GM21447 (cell line): ENCODE results near the gene CYP19A1.
"Not testable (repeated sequence)": the region's sequence is repeated elsewhere in the genome, so short reads cannot be mapped to it uniquely, and the experiment has no call there.

Experiments used
- ATAC-seq: cut with Tn5 transposase; IDR thresholded peaks from one replicate; pipeline ENCODE4 v1.9.1; 2021; ENCODE audit not compliant: unreplicated experiment

The CYP19A1 gene

DNA sequence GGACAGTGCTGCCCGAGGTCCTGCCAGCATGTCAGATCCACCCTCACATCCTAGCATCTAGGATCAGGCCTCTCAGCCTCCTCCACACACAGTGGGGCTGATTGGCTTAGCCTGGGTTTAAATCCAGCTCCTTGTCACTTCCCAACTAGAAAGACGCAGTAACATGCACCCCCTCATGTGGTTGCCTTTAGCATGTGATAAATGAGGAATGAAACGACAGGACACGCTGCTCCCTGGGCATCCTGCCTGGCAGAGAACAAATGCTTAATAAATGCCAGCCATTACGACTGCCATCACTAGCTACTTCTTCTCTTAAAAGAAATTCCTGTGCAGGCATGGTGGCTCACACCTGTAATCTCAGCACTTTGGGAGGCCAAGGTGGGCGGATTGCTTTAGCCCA, 149.6 kb downstream of the CYP19A1 start:
- not testable (repeated sequence) for ATAC-seq

DNA sequence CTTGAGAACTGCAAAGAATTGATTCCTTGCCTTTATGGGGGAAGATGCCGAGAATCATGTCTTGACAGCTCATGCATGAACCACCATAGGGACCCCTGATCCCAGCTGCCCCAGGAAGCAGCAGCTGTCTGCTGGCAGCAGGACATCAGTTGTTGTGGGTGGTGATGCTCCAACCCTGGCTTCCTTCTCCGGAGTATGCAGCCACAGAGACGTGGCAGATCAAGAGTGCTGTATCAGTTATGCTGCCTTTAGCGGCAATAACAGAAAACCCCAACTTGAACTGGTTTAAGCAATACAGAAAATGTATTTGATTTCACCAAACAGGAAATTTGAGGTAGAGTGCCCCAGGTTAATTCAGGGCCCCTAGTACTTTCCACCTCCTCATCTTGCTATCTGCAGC, 151.5 kb downstream of the CYP19A1 start:
- ATAC-seq, result no peak

DNA sequence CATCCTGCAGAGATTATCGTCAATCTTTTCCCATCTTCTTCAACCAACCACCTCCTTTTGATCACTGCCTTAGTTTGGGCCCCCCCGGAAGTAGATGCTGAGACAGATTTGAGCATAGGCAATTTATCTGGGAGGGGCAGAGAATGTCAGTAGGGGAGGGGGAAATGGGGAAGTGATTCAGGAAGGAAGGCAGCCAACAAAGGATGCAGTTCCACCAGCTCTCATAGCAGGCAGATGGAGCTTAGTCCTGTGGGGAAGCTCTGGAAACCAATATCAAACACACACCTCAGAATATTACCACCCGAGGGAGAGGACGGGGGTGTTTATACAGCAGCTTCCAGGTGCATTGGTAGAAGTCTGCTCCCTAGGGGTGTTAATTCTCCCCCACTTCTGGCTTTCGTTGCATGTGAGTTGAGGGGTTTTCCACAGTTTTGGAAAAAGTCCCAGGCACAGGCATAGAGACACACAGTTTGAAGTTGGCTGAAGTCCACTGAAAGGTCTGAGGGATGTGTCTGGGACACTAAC, 152.2 kb downstream of the CYP19A1 start:
- no peak for ATAC-seq

DNA sequence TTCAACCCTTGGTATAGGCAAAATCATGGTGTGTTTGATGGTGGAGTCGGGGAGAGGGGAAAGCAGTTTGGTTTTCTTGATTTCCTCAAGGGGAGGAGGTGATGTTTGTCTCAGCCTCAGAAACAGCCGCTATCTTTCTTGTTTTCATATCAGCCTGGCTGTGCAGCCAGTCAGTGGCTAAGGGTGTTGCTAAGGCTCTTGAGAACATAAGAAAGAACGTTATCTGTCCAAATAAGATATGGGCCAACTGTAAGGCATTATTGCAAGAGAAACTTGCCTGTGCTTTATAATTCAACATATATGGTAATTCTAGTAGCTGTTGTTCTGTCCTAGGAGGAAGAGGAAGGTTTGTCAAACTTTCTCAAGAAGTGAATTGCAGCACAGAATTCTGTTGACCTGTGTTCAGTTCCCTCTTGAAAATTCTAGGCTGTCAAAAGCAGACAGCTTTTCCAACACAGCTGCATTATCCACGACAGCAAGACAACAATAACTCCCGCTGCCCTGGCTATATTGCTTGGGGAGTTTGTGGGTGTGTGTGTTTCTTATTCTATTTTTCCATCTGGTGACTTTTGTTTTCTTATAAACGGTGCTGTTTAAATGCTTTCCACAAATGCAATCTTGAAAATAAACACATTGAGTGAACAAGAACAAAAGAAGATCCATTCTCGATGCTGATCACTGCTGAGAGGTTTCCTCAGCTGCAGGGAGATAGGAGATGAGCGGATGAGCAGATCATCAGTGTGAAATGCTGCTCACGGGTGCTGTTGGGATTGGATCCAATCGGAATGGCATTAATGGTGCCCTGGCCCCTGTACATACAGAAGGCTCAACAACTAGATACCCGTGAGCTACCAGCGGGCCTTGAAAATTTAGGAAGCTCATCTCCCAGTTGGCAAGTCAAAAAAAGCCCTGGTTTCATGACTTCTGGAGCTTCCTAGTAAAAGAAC, 152.9 kb downstream of the CYP19A1 start:
- ATAC-seq, result no peak

DNA sequence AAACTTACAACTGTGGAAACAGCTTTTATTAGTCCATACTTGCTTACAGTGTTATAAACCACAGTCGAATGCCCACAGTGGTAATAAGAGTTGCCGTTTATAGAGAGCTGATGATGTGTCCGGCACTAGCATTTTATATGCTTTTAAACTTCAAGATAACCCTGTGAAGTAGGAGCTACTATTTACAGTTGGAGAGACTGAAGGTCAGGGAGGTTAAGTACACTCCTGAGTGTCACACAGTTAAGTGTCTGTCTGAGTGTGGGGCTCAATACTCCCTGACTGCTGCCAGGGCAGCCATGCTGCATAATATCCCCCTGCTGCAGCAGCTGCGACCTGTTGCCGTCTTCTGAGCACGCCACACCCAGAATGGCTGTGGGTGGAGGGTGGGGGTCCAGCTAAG, 153.8 kb downstream of the CYP19A1 start:
- ATAC-seq, result no peak

DNA sequence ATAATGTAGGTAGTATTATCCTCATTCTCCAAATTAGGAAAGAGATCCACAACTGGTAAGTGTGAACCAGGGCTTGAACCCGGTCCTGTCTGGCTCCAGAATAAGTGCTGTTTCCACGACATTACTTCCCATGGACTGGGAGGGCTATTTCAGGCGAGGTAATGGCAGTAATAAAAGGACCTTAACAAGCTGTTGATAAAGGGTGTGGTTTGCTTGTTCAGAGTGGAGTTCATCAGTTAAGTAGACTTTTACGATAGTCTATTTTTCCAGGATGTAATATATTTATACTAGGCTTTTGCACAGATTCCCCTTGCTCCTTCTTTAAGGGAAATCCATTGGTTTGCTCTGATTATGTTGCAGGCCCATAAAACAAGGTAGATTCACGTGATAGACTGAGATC, 155.3 kb downstream of the CYP19A1 start:
- no peak for ATAC-seq

DNA sequence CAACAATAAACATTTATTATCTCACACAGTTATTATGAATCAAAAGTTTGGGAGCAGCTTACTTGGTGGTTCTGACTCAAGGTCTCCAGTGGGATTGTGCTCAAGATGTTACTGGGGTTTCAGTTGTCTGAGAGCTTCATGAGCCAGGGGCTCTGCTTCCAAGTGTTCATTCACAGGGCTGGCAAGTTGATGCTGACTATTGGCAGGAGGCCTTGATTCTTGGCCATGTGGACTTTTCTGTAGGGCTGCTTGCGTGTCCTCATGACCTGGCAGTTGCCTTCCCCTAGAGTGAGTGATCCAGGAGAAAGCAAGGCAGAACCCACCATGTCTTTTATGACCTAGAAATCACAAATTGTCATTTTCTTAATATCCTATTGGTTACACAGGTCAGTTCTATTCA, 156.5 kb downstream of the CYP19A1 start:
- no peak for ATAC-seq

DNA sequence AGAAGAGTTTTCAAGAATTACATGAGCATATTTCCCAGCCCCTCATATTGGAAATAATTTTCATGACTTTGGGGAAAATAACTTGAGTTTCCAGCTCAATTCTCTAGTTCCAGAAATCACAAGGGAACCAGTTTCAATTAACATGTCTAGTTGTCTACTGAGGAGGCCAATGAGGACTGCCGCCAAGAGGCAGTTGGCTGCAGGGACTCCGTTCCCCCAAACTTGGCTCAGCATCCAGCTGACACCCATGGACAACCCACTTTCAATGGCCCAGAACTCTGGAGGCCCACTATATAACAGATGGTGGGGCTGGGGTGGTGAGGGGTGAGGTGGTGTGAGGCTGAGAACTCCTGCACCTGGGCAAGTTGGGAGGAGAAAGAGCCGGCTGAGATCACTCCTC, 157.2 kb downstream of the CYP19A1 start:
- no peak for ATAC-seq

DNA sequence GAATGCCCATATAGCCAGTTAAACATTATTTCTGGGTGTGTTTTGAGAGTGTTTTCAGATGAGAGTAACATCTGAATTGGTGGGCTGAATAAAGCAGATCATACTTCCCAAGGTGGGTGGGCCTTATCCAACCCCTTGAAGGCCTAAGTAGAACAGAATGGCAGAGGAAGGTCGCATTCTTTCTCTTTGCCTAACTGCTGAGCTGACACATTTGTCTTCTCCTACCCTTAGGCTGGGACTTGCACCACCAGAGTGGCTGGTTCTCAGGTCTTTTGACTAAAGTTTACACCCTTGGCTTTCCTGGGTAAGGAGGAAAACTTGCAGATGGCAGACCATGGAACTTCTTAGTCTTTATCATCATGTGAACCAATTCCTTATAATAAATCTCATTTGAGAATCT, 157.9 kb downstream of the CYP19A1 start:
- no peak for ATAC-seq

DNA sequence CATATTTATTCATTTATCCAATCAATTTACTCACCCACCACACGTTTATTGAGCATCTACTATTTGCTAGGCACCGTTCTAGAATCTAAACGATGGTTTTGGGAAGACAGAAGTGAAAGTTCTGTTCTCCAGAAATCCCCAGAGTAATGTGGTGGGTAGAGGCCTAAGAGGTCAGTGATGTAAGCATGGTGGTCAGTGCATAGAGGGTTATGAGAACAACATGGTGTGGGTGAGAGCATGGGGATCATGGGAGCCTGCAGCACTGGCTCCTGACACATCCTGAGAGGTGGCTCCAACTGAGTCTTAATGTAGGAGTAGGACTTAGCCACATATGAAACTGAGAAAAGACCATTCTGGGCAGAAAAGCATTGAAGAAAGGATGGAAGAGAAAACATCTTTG, 158.4 kb downstream of the CYP19A1 start:
- no peak for ATAC-seq

DNA sequence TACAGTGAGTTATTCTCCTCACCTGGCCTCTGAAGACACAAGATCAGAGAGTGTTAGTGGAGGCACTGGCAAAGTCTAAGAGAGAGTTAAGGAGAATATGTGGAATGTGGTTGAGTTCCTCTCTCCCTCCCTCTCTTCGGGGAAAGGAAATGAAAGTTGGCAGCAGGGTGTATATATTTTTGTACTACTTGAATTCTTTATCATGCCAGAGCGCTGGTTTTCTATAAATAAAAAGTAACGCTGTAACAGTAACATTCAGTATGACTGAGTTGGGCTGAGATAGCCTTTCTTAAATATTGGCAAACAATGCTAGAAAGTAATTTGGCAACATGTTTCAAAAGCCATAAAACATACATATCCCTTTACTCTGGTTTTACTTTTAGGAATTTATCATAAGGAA, 166.2 kb downstream of the CYP19A1 start:
- ATAC-seq, result no peak

DNA sequence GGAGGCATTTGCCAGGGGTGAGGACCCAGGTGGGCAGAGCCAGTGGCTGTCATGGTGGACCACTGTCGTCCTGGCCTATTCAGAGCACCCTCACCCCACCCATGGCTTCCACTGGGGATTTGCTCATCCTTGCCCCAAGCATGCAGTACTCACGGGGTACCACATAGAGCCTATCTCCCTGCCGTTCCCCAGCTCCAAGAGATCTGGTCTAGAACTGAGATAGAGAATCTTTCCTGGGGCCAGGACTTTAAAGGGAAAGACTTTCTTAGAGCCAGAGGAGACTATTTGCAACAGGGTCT, 166.8 kb downstream of the CYP19A1 start:
- ATAC-seq, result no peak

DNA sequence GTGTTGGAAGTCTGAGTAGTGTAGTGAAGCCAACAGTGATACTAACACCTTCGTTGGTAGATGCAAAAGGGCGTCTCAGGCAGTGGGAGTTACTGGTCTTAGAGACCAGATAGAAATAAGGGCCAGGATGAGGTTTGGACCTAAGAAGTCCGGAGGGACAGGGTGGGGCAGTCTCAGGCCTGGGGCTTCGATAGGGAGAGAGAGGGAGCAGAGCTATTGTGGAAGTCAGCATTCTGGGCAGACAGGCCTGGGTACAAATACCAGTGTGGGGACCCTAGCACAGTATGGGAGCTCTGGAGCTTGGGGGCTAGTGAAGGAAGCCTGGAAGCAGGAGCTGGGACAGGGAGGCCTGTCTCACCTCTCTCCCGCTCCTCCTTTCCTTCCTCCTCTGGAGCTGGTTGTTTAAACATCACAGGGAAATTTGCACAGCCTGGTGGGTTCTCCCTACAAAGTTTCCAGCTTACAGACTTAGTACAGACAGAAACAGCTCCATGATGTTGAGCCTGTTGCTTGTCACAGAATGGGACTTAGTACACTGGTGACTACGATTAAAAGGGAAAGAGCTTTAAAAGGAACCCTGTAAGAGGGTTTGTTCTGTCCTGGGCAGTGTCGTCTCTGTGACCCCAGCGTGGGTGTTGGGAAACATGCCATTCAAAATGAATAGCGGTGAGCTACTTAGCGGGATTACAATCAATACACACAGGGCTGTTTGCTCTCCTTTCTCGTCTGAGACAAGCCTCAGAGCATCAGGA, 167.3 kb downstream of the CYP19A1 start:
- no peak for ATAC-seq

DNA sequence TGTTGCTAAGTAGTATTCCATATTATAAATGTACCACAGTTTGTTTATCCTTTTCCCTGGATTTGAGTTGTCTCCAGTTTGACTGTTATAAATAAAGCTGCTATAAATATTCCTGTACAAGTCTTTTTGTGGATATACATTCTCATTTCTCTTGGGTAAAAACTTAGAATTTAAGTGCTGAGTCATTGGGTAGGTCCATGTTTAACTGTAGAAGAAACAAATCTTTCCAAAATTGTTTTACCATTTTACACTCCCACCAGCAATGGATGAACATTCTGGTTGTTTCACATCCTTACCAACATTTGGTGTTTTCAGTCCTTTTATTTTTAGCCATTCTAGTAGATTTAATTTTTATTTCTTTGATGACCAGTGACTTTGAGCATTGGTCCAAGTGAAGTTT, 169.7 kb downstream of the CYP19A1 start:
- no peak for ATAC-seq

DNA sequence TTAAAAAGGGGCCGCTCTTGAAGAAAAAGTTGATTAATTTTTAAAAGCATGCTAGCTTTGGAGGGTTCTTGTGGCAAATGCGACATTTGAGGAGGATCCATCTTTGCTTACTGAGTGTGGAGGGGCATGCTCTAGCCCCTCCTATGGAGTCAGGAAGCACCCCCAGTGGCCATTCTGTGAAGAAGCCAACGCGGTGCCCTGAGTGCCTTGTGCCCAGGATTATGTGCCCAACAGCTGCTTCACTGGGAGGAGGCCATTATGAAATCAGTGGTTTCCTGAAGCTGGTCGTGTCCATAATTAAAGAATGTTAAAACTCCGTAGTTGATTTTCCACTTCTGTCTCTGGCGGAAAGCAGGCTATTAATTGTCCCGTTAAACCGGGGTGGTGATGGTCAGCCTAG, 174.6 kb downstream of the CYP19A1 start:
- no peak for ATAC-seq

DNA sequence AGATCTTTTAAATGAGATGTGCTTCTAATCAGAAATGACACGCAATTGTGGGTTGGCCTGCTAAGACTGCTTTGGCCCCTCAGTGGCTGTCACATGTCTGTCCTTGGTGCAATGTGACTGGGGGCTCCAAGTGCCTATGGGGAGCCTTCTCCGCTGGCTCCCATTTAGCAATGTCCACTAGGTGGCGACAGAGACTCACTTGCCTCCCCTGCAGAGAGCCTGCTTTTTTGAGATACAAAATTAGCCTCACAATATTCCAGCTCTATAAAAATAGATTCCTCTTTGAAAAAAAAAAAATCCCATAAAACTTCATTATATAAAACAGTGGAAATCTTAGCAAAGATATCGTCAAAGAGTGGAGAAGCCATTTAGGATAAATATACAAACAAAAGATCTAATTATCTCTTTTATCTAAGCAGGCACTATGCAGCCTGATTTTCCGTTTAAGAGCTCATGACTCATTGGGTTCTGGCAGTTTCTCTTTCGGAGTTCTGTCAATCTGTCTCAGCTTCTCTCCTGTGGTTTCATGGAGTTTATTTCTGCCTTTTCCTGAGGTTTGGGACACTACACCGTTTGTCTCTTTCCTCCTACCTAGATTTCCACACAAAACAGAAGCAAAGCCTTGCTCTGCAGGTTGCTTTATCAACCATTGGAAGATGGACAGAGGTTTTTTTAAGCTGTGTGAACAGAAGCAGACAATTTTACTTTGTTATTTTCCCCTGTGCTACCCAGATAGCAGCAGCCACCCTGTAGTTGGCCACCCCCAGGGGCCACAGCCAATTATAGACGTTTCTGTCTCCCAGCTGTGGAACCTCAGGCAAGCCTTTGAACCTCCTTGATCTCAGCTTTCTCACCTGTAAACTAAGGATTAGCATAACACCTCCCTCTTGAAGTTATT, 175.3 kb downstream of the CYP19A1 start:
- ATAC-seq, result peak; percentile 74

DNA sequence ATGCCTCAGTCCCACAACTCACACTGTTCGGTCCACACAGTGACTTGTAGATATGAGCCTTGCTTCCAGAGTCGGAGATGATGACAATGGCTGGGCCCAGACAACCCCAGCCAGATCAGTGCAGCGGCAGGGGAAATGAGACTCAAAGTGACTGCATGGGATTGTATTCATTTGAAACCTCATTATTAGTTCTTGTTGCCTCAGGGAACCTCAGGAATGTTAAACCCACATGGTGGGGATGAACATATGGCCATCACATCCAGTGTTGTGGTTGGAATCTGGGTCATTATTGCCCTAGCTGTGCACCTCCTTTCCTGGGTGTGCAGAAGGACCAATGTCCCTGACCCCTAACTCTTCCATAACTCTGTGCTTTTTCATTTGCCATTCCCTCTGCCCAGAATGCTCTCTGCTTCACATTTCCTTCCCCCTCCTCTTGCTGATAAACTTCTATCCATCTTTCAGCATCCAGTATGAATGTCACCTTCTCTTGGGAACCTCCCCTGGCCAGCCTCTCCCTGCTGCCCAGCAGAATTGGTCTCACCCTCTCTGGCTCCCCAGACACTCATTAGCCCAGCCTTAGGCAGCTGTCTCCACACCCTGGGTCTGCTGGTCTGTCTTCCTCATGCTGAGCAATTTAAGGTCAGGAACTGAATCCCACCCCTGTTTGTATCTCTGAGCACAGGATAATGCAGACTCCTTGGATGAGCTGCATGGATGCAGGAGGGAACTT, 176.7 kb downstream of the CYP19A1 start:
- no peak for ATAC-seq

DNA sequence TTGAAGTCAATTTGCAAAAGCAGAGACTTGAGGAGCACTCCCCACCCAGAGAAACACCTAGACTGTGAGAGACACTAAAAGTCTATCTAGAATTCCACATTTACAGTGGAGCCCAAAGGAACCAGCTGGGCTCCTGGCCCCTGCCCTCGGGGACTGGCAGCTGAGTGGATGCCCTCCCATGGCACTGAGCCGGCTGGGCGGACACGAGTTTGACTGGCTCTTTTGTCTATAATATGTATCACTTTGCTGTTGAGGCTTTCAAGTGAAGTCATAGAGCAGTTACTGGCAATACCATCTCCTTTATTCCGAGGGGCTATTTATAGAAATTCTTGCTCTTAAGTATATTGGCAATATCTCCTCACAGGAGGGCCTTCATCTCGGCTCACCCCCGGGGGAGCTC, 177.9 kb downstream of the CYP19A1 start:
- no peak for ATAC-seq
